SIG-M5 (cell line): ENCODE data around the gene CPM.
"Not testable (repeated sequence)": the region's sequence is repeated elsewhere in the genome, so short reads cannot be mapped to it uniquely, and the experiment has no call there.

Source experiments
- DNase-seq: peaks from one replicate; lab custom pipeline; 2025; lab: John Stamatoyannopoulos, UW

CPM gene

GRCh38 chr12:68825569-68826217 is 107.3 kb downstream of the CPM start:
- no peak for DNase-seq

GRCh38 chr12:68824597-68825250 is 108.2 kb downstream of the CPM start:
- no peak for DNase-seq

- no peak for DNase-seq
These were observed 108.8 kb downstream of the CPM start for GRCh38 chr12:68824131-68824530.

- DNase-seq, result no peak
These were observed 109.3 kb downstream of the CPM start for GRCh38 chr12:68823696-68824095.

GRCh38 chr12:68821357-68822188 is 111.4 kb downstream of the CPM start:
- DNase-seq, result no peak

- not testable (repeated sequence) for DNase-seq
These were observed 113.5 kb downstream of the CPM start for GRCh38 chr12:68819481-68819880.

- DNase-seq, result no peak
These were observed 116.8 kb downstream of the CPM start for GRCh38 chr12:68815928-68816800.

GRCh38 chr12:68815232-68815927 is 117.6 kb downstream of the CPM start:
- DNase-seq, result no peak

GRCh38 chr12:68814490-68815231 is 118.3 kb downstream of the CPM start:
- DNase-seq, result no peak

- DNase-seq, result no peak
These were observed 119.8 kb downstream of the CPM start for GRCh38 chr12:68813242-68813593.

GRCh38 chr12:68812553-68813241 is 120.3 kb downstream of the CPM start:
- DNase-seq, result no peak

GRCh38 chr12:68811573-68811972 is 121.4 kb downstream of the CPM start:
- not testable (repeated sequence) for DNase-seq

- DNase-seq, result not testable (repeated sequence)
These were observed 123.0 kb downstream of the CPM start for GRCh38 chr12:68810027-68810389.

GRCh38 chr12:68809190-68810026 is 123.6 kb downstream of the CPM start:
- DNase-seq, result no peak

- DNase-seq, result peak; percentile 81
These were observed 124.4 kb downstream of the CPM start for GRCh38 chr12:68808388-68809189.

GRCh38 chr12:68807576-68808387 is 125.2 kb downstream of the CPM start, which contains the start of gene MDM2:
Gene MDM2 (plus strand): TSS chr12:68808177. CDS start chr12:68808478, 301 bp downstream.
- peak; percentile 60 for DNase-seq

GRCh38 chr12:68807274-68807575 is 125.7 kb downstream of the CPM start:
- not testable (repeated sequence) for DNase-seq
